HL-60 (cell line): Measurements from ENCODE around the gene SIGLECL1.

Experiments
- DNase-seq, 2 experiments: peaks; one replicate each; pipeline ENCODE4 v3.0.0-alpha.2; 2010 to 2020; ENCODE audit warnings: low read depth in 1 of 2, low spot score in 1 of 2
- H3K27ac ChIP-seq: fragments of 250-450 bp; sonication (Bioruptor Pico); replicated peaks from 2 replicates; pipeline ENCODE4 v1.5.1; 2020; ENCODE audit warnings: mild to moderate bottlenecking, moderate library complexity
- H3K27me3 ChIP-seq: fragments of 250-450 bp; sonication (Bioruptor Pico); 2 replicates; pipeline ENCODE4 v1.5.1; 2021; ENCODE audit warnings: mild to moderate bottlenecking, moderate library complexity; ENCODE audit not compliant: insufficient read depth, poor library complexity, severe bottlenecking
- H3K4me3 ChIP-seq: replicated peaks from 2 replicates; pipeline ENCODE4 v1.5.1; 2011; ENCODE audit warnings: mild to moderate bottlenecking, control low read depth, low read length; ENCODE audit not compliant: insufficient read depth
- GABPA ChIP-seq: IDR thresholded peaks from 2 replicates; pipeline ENCODE4 v1.6.1; 2012; ENCODE audit warnings: low read depth
- POLR2AphosphoS5 ChIP-seq: IDR thresholded peaks from 2 replicates; pipeline ENCODE4 v1.6.1; 2012; ENCODE audit warnings: low read depth
- SPI1 ChIP-seq: IDR thresholded peaks from 2 replicates; pipeline ENCODE4 v1.6.1; 2012; ENCODE audit warnings: low read depth, mild to moderate bottlenecking, borderline replicate concordance
- TF ChIP-seq, protein P1 (sequence below): IDR thresholded peaks from one replicate; pipeline ENCODE4 v1.5.1; 2011; ENCODE audit warnings: low read length, control low read depth, inconsistent platforms; ENCODE audit not compliant: insufficient read depth
- TF ChIP-seq, protein P2 (sequence below): IDR thresholded peaks from 2 replicates; pipeline ENCODE4 v1.6.1; 2012; ENCODE audit warnings: low read depth; ENCODE audit not compliant: insufficient replicate concordance

Gene SIGLECL1

DNA sequence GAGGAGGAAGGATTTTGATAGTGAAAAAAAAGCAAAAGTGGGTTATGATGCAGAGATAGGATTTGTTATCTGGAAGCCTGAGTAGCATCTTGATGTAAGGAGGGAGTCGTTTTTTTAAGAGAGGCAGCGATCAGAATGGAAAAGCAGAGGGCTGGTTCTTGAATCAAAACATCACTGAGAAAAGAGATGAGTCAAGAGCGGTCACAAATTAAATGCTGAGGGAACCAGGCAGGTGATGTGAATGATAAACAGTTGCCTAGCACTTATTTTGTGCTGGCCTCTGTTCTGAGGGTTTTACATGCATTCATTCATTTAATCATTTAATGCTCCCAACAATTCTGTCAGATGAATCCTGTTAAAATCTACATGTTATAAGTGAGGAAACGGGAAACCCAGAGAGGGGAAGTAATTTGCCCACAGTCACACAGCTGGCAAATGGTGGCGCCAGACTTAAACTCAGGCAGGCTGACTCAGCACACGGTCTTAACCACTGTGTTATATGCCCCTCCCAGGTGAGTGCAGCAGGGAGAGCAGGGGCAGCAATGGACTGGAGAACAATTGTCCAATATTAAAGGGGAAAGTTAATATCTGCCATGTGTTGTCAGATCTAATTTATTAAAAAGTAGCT is 21.4 kb downstream of the SIGLECL1 start:
- TF ChIP-seq, protein P1, sequence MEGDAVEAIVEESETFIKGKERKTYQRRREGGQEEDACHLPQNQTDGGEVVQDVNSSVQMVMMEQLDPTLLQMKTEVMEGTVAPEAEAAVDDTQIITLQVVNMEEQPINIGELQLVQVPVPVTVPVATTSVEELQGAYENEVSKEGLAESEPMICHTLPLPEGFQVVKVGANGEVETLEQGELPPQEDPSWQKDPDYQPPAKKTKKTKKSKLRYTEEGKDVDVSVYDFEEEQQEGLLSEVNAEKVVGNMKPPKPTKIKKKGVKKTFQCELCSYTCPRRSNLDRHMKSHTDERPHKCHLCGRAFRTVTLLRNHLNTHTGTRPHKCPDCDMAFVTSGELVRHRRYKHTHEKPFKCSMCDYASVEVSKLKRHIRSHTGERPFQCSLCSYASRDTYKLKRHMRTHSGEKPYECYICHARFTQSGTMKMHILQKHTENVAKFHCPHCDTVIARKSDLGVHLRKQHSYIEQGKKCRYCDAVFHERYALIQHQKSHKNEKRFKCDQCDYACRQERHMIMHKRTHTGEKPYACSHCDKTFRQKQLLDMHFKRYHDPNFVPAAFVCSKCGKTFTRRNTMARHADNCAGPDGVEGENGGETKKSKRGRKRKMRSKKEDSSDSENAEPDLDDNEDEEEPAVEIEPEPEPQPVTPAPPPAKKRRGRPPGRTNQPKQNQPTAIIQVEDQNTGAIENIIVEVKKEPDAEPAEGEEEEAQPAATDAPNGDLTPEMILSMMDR, result no peak
- peak; percentile 32; the same call in 1 of the 2 replicates for TF ChIP-seq SPI1
- H3K27ac ChIP-seq, result no peak overlapping the region; the same call in 1 of the 2 replicates
- H3K4me3 ChIP-seq, result no peak overlapping the region
- no peaks in the 10 kb centered on the region for H3K27me3 ChIP-seq
- DNase-seq, result peak in 1 of 2 experiments; percentile 45

DNA sequence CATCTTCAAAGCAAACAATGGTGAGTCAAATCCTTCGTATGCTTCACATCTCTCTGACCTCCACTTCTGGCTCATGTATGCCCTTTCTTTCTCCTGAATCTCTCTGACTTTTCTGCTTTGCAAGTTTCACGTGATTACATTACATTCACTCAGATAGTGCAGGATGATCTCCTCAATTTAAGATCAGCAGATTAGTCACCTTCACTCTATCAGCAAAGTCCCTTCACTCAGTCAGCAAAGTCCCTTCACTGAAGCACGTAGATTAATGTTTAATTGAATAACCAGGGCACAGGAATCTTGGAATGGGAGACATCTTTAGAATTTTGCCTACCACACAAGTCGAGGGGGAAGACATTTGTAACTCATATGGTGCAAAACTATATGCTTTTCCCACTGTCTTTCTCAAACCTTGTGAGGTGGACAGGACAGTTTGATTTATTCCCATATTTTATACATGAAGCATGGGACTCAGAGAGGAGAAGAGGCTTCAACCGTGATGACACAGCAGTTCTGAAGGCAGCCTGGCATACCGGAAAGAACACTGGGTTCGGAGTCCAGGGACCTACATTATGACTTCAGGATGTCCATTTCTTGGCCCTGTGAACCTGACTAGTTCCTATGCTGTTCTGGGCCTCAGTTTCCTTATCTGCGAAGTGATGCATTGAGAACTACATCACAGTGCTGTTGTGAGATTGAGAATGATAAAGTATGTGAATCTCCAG is 23.3 kb downstream of the SIGLECL1 start:
- DNase-seq, result no peak

DNA sequence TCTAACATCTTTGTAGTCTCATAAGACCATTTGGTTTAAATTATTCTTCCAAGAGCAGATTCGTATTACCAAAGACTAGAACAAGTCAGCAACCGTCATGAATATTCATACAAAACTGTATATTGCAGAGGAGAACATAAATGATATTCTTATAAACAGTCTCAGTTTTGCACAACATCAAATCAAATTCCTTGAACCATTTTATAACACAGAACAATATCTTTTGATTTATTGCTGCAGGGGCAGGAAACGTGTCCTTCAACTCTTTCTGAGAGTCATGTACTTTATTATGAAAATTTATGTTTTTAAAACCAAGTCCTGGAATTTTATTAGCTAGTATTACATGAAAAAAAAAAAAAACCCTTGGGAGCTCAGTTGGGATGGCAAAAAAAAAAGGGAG is 26.2 kb downstream of the SIGLECL1 start:
- no peak for DNase-seq
- no peaks in the 10 kb centered on the region for H3K27me3 ChIP-seq
- TF ChIP-seq, protein P1, result no peak
- TF ChIP-seq GABPA (no peak), POLR2AphosphoS5 (no peak), SPI1 (no peak)
- TF ChIP-seq, protein P2, sequence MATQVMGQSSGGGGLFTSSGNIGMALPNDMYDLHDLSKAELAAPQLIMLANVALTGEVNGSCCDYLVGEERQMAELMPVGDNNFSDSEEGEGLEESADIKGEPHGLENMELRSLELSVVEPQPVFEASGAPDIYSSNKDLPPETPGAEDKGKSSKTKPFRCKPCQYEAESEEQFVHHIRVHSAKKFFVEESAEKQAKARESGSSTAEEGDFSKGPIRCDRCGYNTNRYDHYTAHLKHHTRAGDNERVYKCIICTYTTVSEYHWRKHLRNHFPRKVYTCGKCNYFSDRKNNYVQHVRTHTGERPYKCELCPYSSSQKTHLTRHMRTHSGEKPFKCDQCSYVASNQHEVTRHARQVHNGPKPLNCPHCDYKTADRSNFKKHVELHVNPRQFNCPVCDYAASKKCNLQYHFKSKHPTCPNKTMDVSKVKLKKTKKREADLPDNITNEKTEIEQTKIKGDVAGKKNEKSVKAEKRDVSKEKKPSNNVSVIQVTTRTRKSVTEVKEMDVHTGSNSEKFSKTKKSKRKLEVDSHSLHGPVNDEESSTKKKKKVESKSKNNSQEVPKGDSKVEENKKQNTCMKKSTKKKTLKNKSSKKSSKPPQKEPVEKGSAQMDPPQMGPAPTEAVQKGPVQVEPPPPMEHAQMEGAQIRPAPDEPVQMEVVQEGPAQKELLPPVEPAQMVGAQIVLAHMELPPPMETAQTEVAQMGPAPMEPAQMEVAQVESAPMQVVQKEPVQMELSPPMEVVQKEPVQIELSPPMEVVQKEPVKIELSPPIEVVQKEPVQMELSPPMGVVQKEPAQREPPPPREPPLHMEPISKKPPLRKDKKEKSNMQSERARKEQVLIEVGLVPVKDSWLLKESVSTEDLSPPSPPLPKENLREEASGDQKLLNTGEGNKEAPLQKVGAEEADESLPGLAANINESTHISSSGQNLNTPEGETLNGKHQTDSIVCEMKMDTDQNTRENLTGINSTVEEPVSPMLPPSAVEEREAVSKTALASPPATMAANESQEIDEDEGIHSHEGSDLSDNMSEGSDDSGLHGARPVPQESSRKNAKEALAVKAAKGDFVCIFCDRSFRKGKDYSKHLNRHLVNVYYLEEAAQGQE, result no peak
- H3K27ac ChIP-seq, result no peak overlapping the region
- no peak overlapping the region for H3K4me3 ChIP-seq

More for the DNA sequence above, 23.3 kb downstream of the SIGLECL1 start:
- no peak for TF ChIP-seq POLR2AphosphoS5
- TF ChIP-seq GABPA, result no peak
- TF ChIP-seq, protein P2, result no peak
- TF ChIP-seq, protein P1, result no peak
- no peak for TF ChIP-seq SPI1
- Histone ChIP-seq H3K4me3 (no peak overlapping the region), H3K27me3 (no peaks in the 10 kb centered on the region), H3K27ac (no peak overlapping the region)

DNA sequence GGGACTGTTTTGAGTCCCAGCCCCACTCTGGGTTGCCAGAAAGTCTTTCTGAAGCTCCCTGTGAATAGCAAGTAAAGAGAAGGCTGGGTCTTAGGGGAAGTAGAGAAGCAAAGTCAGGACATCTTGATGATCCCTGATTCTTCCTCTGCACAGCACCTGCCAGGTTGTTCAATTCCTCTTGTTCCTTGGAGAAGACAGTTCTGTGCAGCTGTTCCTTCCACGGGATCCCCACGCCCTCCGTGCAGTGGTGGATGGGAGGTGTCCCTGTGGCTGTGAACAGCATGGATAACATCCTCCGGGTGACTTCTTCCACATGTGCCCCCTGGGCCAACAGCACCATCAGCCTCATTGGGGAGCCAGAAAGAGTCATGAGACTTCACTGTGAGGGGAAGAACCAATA is 31.5 kb downstream of the SIGLECL1 start:
- no peak overlapping the region for H3K4me3 ChIP-seq
- TF ChIP-seq SPI1 (no peak), POLR2AphosphoS5 (no peak), GABPA (no peak)
- TF ChIP-seq, protein P2, result no peak
- TF ChIP-seq, protein P1, result no peak
- no peak overlapping the region for H3K27ac ChIP-seq
- DNase-seq, result no peak
- H3K27me3 ChIP-seq, result peaks cover 3% of the 10 kb centered on the region
